Measurements from ENCODE around the gene INTS2.
"Not testable (repeated sequence)": the region's sequence is repeated elsewhere in the genome, so short reads cannot be mapped to it uniquely, and the experiment has no call there.

INTS2 gene, protein sequence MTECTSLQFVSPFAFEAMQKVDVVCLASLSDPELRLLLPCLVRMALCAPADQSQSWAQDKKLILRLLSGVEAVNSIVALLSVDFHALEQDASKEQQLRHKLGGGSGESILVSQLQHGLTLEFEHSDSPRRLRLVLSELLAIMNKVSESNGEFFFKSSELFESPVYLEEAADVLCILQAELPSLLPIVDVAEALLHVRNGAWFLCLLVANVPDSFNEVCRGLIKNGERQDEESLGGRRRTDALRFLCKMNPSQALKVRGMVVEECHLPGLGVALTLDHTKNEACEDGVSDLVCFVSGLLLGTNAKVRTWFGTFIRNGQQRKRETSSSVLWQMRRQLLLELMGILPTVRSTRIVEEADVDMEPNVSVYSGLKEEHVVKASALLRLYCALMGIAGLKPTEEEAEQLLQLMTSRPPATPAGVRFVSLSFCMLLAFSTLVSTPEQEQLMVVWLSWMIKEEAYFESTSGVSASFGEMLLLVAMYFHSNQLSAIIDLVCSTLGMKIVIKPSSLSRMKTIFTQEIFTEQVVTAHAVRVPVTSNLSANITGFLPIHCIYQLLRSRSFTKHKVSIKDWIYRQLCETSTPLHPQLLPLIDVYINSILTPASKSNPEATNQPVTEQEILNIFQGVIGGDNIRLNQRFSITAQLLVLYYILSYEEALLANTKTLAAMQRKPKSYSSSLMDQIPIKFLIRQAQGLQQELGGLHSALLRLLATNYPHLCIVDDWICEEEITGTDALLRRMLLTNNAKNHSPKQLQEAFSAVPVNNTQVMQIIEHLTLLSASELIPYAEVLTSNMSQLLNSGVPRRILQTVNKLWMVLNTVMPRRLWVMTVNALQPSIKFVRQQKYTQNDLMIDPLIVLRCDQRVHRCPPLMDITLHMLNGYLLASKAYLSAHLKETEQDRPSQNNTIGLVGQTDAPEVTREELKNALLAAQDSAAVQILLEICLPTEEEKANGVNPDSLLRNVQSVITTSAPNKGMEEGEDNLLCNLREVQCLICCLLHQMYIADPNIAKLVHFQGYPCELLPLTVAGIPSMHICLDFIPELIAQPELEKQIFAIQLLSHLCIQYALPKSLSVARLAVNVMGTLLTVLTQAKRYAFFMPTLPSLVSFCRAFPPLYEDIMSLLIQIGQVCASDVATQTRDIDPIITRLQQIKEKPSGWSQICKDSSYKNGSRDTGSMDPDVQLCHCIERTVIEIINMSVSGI
- total RNA-seq = 20.3 to 34.3 reads per million in 2 donors

DNA sequence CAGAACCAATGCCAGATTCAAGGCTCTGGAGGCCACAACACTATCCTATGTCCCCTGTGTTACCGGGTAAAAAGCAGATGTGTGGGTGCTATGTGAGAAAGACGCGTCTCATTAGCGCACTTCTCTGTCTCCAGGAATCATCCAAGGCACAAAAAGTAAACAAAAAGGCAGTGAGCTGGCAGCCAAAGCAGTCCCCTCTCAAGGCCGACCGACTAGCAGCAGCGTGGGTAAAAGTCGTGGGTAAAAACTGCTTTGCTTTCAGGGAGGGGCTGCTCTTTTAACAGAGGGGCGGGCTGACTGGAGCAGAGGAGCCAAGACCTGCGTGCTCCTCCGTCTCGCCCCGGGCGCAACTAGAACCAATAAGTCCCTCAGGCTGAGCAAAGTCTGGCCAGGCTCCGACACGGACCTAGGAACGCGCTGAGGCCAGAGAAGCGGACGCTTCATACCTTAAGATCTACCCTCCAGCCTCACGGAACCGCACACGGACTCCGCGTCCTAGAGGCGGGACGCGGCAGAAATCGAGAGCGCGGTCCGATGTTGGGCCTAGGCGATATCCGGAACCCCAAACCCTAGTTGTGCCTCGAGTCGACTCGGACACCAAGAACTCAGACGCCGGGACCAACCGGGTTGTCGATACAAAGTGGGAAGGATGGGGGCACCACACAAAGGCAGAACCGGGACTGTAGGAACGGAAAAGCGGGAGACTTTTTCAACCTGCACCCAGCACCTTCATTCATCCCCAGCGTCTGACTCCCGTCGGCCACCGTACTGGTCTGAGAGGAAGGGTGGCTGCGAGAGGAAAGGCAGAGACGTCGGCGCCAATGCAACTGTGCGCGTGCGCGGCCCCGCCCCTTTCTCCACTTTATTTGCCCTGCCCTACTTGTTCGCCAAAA is at the start of gene INTS2:
Gene INTS2, minus strand, starts transcription at position 775 of the 893 bp plus-strand sequence. CDS start 1,338 bp downstream, outside the sequence.
- peak; percentile 89 to 97 (median 92) for DNase-seq

DNA sequence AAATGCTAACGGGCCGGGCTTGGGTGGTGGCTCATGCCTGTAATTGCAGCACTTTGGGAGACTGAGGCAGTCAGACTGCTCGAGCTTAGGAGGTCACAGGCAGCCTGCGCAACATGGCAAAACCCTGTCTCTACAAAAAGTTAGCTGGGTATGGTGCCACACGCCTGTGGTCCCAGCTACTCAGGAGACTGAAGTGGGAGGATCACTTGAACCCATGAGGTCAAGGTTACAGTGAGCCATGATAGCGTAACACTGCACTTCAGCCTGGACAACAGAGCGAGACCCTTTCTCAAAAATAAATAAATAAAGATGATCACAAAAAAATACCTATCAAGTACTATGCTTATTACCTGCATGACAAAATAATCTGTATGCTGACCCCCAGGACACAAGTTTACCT is 46.3 kb upstream of the INTS2 start:
- no peak for DNase-seq

DNA sequence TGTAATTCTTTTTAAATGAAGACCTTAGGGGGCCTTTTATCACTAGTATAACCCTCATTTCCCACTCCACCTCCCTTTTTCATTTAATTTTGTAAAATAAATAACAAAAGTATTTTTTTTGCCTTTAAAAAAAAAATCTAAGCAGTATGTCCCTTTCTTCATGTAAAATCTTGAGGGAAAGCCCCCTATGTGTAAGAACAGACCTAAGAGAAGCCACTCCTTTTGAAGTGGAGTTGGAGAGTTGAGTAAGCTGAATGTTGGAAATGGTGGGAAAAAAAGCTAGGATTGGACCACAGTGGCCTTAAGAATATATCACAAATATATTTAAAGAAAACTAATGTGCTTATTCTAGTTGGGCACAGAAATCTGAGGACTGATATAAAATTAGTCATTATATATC is 44.5 kb upstream of the INTS2 start:
- no peak for DNase-seq

DNA sequence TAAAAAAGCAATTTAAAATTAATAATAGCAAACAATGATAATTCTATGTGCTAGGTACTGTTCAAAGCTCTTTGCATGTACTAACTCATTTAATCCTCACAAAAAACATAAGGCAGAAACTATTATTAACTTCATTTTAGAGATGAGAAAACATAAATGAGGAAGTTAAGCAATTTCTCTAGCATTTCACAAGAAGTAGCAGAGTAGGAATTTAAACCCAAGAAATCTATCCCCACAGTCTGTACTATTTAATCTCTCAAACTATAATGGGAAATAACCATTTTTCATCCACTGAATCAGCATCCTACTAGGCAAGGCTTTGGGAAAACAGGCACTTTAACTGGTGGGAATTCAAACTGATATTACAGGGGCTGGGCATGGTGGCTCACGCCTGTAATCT is 42.2 kb upstream of the INTS2 start:
- DNase-seq = no peak

DNA sequence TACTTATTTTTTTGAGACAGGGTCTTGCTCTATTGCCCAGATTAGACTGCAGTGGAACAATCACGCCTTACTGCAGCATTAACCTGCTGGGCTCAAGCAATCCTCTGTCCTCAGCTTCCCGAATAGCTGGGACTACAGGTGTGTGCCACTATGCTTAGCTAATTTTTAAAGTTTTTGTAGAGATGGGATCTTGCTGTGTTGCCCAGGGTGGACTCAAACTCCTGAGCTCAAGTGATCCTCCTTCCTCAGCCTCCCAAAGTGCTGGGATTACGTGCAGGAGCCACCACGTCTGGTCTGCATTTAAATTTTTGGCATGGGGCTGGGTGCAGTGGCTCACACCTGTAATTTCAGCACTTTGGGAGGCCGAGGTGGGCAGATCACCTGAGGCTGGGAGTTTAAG is 41.0 kb upstream of the INTS2 start:
- DNase-seq = no peak

DNA sequence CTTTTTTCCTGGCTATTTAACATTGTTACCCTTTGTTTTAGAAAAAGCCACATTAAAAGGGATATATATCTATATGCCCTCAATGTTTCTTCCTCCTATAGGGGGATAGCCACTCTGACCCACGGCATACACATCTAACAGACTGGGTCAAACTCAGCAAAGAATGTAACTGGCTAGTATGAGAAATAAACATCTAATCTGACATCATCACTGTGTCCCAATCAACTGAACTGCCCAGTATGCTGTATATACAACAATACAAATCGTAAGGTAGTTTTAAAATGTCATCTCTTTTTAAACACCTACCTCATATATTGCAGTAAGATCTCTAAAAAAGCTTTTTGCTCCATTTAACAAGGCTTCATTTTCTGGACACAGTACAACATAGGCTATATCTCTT is 39.9 kb upstream of the INTS2 start:
- no peak for DNase-seq

DNA sequence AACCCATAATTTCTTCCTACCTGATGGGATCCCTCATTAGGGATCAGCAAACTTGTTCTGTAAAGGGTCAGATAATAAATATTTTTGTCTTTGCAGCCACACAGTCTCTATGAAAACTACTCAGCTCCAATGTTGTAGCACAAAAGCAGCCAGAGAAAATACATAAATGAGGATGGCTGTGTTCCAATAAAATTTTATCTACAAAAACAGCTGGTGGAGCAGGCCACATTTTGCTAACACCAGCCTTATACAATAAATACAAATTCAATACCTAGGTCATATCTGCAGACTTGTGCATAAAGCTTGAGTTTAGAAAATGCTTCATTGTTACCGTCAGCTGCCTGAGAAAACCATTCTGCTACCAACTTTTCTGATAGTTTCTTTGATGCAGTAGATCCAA is 38.4 kb upstream of the INTS2 start:
- no peak for DNase-seq

DNA sequence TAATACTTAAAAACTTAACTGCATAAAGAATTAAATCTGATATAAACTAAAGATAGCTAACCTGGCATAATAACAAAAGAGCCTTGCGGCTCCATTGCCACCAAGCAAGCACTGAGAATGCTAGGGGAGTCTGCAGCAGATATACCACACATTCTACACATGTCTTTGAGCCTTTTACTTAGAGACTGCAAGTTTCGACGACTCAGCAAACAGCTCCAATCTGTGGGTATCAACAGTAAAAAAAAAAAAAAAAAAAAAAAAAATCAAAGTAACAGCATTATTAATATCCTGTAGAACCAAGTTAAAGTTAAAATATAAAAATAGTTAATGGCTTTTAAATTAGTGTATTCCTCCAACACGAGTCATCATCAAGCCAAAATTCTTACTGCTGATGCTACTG is 27.8 kb upstream of the INTS2 start:
- no peak for DNase-seq

DNA sequence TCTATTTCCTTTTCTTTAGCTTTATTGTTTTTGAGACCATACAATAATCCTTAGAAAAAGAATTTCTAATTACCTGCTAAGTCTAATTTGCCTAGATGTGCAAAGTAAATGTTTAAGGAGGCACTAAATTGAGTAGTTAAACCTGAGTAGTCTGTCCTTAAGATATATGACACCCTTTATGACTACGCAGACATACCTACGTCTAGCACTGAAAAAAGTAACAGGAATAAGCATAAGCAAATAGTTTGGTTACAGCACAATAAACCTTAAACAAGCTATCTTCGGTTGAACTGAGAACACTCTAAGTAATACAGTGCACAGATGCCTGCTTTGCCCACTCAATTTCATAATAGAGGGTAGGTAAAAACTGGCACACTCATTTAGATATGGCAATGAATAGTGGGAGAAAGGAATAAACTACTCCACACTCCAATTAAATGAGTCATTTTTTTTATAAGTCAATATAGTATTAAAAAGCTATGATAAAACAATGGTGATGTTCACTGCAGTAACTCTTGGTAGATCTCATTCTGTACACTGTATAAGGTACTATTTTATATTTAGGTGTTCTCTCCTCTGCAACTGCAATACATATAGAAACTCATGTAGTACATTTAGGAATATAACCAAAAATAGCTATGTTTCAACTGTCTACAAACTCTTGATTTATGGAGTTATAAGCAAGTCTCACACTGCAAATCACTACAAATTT is 19.7 kb upstream of the INTS2 start:
- DNase-seq = no peak

DNA sequence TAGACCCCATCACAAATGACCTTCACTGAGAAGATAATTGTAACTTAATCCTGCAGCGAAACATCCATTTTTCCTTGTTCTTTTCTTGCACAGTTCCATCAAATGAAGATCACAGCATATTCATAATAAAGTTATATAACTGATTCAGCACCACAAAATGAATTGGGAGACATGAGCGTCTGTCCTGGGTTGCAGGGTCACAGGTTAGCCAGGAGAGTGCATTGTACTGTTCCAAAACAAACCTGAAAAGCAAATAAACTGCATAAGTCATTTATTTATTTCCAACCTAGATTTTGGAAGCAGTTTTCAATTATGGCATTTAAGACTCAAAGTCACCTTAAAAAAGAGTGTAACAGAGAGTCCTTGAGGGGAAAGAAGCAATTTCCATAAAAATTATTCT is 18.6 kb upstream of the INTS2 start:
- DNase-seq = no peak

DNA sequence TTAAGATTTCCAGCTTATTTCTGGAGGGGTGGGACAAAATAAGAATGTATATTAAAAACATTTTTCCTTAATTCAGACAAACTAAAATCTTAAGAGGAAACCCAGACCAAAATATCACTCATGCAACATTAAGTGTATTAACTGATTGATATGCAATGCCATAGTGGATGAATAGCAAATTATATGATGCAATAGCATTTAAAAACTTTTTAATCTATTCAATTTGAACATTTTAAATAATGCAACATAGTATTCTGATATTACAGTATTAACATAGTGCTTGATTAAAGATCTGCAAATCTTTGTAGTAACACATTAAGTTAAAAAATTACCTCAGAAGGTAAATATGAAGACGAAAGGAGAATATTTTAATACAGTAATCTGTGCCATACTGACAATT is 15.3 kb upstream of the INTS2 start:
- no peak for DNase-seq

DNA sequence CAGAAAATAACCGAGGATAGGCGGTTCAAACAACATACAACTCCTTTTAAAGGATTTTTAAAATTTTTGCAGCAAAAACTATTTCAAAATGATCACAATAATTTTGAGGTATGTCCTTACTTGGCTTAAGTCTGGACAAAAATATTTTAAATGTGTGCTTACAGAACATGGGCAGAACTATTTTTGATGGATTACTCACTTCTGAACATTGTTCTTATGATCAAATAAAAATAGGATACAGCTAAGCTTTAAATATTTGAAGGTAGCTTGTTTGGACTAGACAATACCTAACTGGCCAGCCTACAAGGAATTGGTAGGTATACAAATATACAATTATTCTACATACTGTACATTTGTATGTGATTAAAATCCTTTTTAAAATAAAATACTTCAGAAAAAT is 14.3 kb upstream of the INTS2 start:
- DNase-seq = no peak

DNA sequence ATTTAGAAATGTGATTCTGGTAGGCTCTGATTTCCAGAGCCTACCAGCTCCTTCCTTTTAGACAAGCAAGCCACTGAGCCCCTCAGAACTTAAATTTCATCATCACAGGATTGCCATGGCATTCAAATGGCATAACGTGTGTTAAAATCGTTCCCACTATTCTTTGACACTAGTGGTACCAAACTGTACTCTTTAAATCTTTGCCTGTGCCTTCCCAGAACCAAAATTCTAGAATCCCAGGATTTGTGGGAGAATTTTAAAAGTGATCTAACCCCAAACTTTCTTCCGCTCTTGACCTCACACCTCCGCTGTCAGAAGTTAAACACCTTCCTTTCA is 287 bp upstream of the INTS2 start:
- DNase-seq = no peak

DNA sequence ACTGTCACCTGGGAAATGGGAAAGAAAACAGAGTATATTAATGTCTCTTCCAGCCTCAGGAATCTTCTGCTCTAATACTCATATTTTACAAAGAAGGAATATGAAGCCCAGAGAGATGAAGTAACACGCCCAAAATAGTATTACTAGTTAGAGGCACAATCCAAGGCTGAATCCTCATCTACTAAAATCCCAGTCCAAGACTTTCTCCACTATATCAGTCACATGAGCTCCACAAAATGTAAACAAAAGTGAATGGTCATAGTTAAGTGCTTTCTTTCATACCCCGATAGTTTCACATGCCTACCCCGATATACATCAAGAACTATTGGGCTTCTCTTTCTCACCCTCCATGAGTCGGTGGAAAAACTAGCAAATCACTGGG is 965 bp downstream of the INTS2 start:
- DNase-seq = no peak

DNA sequence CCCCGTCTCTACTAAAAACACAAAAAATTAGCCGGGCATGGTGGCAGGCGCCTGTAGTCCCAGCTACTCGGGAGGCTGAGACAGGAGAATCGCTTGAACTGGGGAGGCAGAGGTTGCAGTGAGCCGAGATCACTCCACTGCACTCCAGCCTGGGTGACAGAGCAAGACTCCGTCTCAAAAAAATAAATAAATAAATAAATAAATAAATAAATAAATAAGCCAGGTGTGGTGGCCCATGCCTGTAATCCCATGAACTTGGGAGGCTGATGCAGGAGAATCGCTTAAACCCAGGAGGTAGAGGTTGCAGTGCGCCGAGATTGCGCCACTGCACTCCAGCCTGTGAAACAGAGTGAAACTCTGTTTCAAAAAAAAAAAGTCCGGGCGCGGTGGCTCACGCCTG is 12.6 kb downstream of the INTS2 start:
- not testable (repeated sequence) for DNase-seq

DNA sequence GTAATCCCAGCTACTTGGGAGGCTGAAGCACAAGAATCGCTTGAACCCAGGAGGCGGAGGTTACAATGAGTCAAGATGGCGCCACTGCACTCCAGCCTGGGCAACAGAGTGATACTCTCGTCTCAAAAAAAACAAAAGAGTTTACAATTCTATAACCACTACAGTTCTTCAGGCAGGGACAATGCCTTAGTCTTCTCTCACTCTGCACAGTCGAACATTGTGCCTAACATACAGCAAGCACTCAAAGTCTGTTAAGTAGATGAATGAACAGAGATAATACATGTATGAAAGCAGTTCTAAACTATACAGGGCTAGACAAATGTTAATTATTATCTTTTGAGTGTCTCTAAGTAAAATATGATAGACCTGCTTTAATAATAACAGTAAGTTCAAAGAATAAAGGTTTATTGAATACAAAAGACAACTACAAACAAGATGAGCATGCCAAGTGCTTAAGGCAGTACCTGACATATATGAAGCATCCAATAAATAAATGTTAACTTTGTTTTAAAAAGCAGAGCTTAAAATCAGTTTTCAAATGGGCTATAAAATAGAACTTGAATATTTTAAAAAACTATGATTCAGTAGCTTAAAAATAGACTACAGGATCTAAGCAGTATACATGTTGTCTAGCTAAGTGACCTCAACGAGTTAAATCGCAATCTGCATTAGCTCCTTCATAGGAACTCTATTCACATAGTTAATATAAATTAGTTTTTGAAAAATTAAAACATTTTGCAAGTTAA is 19.3 kb downstream of the INTS2 start:
- no peak for DNase-seq

DNA sequence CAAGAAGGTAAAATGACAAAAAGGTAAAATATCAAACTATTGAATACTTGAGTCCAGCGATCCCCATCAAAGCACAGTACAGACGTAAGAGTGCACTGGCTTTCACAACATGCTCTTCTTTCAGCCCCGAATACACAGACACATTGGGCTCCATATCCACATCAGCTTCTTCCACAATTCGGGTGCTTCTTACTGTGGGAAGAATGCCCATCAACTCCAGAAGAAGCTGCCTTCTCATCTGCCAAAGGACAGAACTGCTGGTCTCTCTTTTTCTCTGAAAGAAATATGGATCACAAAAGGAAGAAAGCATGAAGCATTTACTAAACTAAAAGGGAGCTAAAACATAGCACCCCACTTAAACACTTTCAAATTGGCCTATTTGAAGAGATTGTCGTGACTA is 20.4 kb downstream of the INTS2 start:
- no peak for DNase-seq

DNA sequence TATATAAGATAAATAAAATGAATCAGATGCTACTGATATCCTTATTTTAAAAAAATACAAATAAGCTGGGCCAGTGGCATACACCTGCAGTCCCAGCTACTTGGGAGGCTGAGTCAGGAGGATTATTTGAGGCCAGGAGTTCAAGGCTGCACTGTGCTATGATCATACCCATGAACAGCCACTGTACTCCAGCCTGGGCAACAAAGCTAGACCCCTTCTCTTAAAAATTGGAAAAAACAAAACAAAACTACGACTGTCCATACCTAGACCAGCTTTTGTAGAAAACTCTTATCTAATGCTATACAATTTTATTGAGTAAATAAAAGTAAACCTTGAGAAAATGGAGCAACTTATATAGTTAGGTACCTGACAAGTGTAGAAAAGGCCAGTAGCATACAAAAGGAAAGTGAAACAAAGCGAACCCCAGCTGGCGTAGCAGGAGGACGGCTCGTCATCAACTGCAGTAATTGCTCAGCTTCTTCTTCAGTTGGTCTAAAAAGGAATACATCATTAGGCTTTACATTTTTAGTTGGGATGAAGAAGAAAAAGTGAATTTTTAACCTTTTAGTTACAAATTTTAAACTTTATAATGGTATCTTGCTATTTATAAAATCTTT is 23.6 kb downstream of the INTS2 start:
- peak in 4 of 5 experiments; percentile 8 to 87 (median 23) for DNase-seq

DNA sequence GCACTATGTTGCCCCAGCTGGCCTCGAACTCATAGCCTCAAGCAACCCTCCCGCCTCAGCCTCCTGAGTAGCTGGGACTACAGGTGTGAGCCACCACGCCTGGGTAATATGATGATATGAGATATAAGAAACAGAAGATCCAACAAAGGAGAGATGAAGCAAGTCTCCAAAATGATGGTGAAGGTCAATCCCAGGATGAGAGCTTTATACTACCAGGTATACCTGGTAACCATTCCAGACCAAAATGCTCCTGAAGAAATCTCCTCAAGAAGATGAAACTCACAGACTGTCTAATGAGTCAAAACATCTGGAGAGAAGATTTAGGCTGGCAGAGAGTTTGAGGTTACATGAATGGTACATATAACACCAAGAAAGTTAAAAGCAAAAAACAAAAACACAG is 24.5 kb downstream of the INTS2 start:
- no peak for DNase-seq

DNA sequence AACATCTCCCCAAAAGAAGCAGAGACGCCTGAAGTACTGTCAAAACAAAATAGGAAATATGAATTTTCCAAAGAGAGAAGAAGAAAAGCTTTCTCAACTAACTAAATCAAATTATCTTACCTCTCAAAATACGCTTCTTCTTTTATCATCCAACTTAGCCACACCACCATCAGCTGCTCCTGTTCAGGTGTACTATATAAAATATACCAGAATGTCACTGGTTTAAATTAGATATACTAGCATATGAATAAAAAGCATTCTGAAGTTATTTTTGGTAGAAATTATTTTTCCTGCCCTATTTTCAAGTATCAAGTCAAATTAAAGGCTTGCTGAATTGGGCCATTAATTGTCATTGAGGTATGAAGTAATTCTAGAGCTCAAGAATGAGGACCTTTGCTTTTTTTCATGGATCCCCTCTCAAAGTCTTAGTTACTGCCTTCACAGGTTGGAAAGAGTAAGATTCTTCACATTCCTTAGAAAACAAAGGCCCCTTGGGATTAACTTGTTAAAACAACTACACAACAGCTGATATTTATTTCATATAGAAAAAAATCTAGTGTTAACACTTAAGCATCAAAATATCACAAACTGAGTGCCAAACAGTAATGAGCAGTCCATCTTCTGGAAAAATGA is 30.1 kb downstream of the INTS2 start:
- DNase-seq = no peak

Measured in T-helper 2 cell (primary cell).